Measurements from ENCODE around the gene ACTG2. TPM values are rescaled to one million over a fixed set of nuclear protein-coding genes. Genes with fewer than 3 reads are reported as not detected.

The ACTG2 gene
- total RNA-seq, 1 experiment from 2014 or later, result 1.5 TPM

DNA sequence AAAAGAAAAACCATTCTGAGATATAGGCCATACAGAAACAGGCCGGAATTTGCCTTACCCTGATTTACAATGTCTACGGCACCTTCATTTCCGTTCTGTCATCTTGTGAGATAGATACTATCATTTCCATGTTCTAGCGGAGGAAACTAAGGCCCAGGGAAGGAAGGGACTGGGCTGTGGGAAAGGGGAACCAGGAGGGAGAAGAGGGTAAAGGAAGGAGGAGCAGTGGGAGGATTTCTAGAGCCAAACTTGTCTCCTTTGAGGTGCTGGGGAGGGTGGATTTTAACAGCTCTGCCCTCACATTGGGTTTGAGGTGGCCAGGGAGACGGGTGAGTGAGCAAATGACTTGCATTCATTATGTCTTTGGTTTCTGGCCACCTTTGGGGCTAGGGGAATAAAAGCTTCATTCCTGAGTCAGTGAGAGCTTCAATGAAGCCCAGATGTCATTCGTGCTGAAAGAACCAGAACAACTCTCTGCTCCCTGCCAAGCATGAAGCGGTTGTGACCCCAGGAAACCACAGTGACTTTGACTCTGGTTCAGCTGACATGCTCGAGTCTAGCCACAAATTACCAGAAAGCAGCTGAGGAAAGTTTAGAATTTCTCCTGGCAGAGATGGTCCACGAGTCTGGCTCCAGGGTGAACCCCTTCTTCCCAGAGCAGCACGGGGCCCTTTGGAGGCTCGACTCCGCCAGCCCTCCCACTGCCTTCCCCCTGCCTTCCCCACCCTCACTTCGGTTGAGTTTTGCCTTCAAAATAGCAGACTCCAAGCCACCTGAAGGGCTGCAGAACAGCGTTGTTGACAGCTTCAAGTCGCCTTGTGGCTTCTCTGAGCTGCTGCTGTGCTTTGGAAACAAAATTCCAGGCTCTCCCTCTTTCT, 3.8 kb downstream of the ACTG2 start:
- peaks cover 8 to 13% of the 10 kb centered on the region in 2 experiments; a peak in 3 of 4 replicates for H3K4me1 Mint-ChIP-seq
- Histone ChIP-seq H3K79me1 (ENCODE audit: insufficient read depth, low read depth, low read length, poor library complexity, severe bottlenecking) (no peaks in the 10 kb centered on the region), H3T11ph (ENCODE audit: low read length) (no peak overlapping the region), H2AFZ (ENCODE audit: low read length) (no peak overlapping the region), H2BK20ac (ENCODE audit: low read depth, low read length, poor library complexity, severe bottlenecking) (no peak overlapping the region), H3K4me1 (ENCODE audit: insufficient read depth, low read length) (no peaks in the 10 kb centered on the region), H2BK12ac (ENCODE audit: insufficient read length, low read depth, low read length) (no peak overlapping the region), H4K5ac (ENCODE audit: insufficient read length, low read depth, low read length) (no peak overlapping the region), H3K4me2 (ENCODE audit: insufficient read depth, insufficient read length, low read length) (no peak overlapping the region), H4K20me1 (ENCODE audit: control insufficient read depth, insufficient read depth, insufficient read length) (no peaks in the 10 kb centered on the region), H3K56ac (ENCODE audit: insufficient read length, low read depth, low read length) (no peak overlapping the region), H2BK5ac (ENCODE audit: insufficient read length, low read length) (no peak overlapping the region), H3K27me3 (ENCODE audit: insufficient read depth, low read length) (no peaks in the 10 kb centered on the region), H3K79me2 (ENCODE audit: insufficient read depth, low read length) (no peaks in the 10 kb centered on the region), H2BK15ac (ENCODE audit: low read depth, low read length) (no peak overlapping the region), H3K27ac (ENCODE audit: insufficient read length, low read depth, low read length) (no peak overlapping the region), H3K9me3 (ENCODE audit: control insufficient read depth, low read depth, low read length) (no peaks in the 10 kb centered on the region), H3K23me2 (ENCODE audit: insufficient read length, low read depth, low read length, poor library complexity, severe bottlenecking) (no peaks in the 10 kb centered on the region), H2BK120ac (ENCODE audit: low read depth, low read length, poor library complexity, severe bottlenecking) (no peak overlapping the region), H3K4ac (ENCODE audit: low read depth, low read length) (no peak overlapping the region), H4K91ac (ENCODE audit: insufficient read length, low read depth, low read length) (no peak overlapping the region), H3K18ac (ENCODE audit: insufficient read length, low read depth, low read length) (no peak overlapping the region), H3K9ac (ENCODE audit: extremely low read depth, insufficient read length, low read length) (no peak overlapping the region), H2AK5ac (ENCODE audit: insufficient read length, low read length) (no peak overlapping the region), H4K8ac (replicated peaks; ENCODE audit: insufficient read length, low read depth, low read length) (no peak overlapping the region), H3K23ac (ENCODE audit: insufficient read length, low read depth, low read length) (no peak overlapping the region), H3K14ac (ENCODE audit: insufficient read depth, low read length) (no peak overlapping the region)
- H3K9me3 Mint-ChIP-seq, result no peaks in the 10 kb centered on the region
- no peaks in the 10 kb centered on the region; the same call in 1 of the 2 replicates for H3K27me3 Mint-ChIP-seq (ENCODE audit: low read depth)
- no peak for DNase-seq
- H3K27ac Mint-ChIP-seq, result no peak overlapping the region; a peak in 1 of 7 replicates
- H3K4me3 Mint-ChIP-seq, result no peak overlapping the region; a peak in 1 of 5 replicates
- TF ChIP-seq, protein P1, sequence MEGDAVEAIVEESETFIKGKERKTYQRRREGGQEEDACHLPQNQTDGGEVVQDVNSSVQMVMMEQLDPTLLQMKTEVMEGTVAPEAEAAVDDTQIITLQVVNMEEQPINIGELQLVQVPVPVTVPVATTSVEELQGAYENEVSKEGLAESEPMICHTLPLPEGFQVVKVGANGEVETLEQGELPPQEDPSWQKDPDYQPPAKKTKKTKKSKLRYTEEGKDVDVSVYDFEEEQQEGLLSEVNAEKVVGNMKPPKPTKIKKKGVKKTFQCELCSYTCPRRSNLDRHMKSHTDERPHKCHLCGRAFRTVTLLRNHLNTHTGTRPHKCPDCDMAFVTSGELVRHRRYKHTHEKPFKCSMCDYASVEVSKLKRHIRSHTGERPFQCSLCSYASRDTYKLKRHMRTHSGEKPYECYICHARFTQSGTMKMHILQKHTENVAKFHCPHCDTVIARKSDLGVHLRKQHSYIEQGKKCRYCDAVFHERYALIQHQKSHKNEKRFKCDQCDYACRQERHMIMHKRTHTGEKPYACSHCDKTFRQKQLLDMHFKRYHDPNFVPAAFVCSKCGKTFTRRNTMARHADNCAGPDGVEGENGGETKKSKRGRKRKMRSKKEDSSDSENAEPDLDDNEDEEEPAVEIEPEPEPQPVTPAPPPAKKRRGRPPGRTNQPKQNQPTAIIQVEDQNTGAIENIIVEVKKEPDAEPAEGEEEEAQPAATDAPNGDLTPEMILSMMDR (conservative IDR thresholded peaks at IDR 0.05), result no peak
- H3K36me3 Mint-ChIP-seq (ENCODE audit: insufficient read depth in 1 of 3, low read depth in 3 of 3), result no peaks in the 10 kb centered on the region; a peak in 1 of 7 replicates
- no CpG with 5 or more reads among the region's 15 CpGs for WGBS (ENCODE audit: extremely low coverage, insufficient read length, low lambda C conversion rate)

Data from H9 (cell line).